HG03432 (cell line): ENCODE data around the gene ZNF544.
"Not testable (repeated sequence)": the region's sequence is repeated elsewhere in the genome, so short reads cannot be mapped to it uniquely, and the experiment has no call there.

ENCODE experiments used
- ATAC-seq: cut with Tn5 transposase; IDR thresholded peaks from one replicate; pipeline ENCODE4 v1.9.1; 2021; ENCODE audit warnings: mild to moderate bottlenecking, moderate library complexity; ENCODE audit not compliant: unreplicated experiment

ZNF544 gene

GRCh38 chr19:58252102-58252685 lies 23.5 kb downstream of the ZNF544 start:
- ATAC-seq = no peak

GRCh38 chr19:58258259-58258658 lies 29.5 kb downstream of the ZNF544 start:
- not testable (repeated sequence) for ATAC-seq

GRCh38 chr19:58261600-58261967 lies 32.9 kb downstream of the ZNF544 start:
- ATAC-seq = no peak

- no peak for ATAC-seq
Observed at GRCh38 chr19:58261968-58262921, 33.5 kb downstream of the ZNF544 start.

- ATAC-seq = no peak
Observed at GRCh38 chr19:58262922-58263296, 34.2 kb downstream of the ZNF544 start.

- no peak for ATAC-seq
Observed at GRCh38 chr19:58265100-58265499, 36.4 kb downstream of the ZNF544 start.

GRCh38 chr19:58268344-58268743 lies 39.6 kb downstream of the ZNF544 start:
- ATAC-seq = no peak

GRCh38 chr19:58274771-58275201 lies 46.1 kb downstream of the ZNF544 start:
- ATAC-seq = no peak

- no peak for ATAC-seq
Observed at GRCh38 chr19:58275564-58275963, 46.9 kb downstream of the ZNF544 start.

GRCh38 chr19:58277197-58277596 lies 48.5 kb downstream of the ZNF544 start:
- ATAC-seq = no peak

GRCh38 chr19:58277748-58278540 lies 49.2 kb downstream of the ZNF544 start:
- no peak for ATAC-seq

GRCh38 chr19:58278541-58279041 lies 49.9 kb downstream of the ZNF544 start, which contains the start of gene ZNF8:
Gene ZNF8 (plus strand): TSS chr19:58278955. CDS start chr19:58279082, 127 bp downstream.
- peak; percentile 93 for ATAC-seq

- peak; percentile 34 for ATAC-seq
Observed at GRCh38 chr19:58279042-58279924, 50.6 kb downstream of the ZNF544 start.

GRCh38 chr19:58279925-58280316 lies 51.2 kb downstream of the ZNF544 start:
- no peak for ATAC-seq

GRCh38 chr19:58284199-58284598 lies 55.5 kb downstream of the ZNF544 start:
- no peak for ATAC-seq

GRCh38 chr19:58291943-58292342 lies 63.2 kb downstream of the ZNF544 start:
- no peak for ATAC-seq

- ATAC-seq = no peak
Observed at GRCh38 chr19:58294743-58295374, 66.1 kb downstream of the ZNF544 start.

- no peak for ATAC-seq
Observed at GRCh38 chr19:58296104-58296503, 67.4 kb downstream of the ZNF544 start.

GRCh38 chr19:58300620-58301019 lies 71.9 kb downstream of the ZNF544 start:
- no peak for ATAC-seq

- ATAC-seq = no peak
Observed at GRCh38 chr19:58304255-58304654, 75.5 kb downstream of the ZNF544 start.
